Peyer's patch (tissue), 4 donors: ENCODE measurements around the gene RINL.

Source experiments
- CTCF ChIP-seq, 6 experiments: fragments of 450-650 bp in 4 of 6; fragments of 200-600 bp in 2 of 6; sonication (generic) in 1 of 6; IDR thresholded peaks; one replicate each; pipeline ENCODE4 v1.5.1; 2017 to 2019; ENCODE audit warnings: antibody characterized with exemption in 6 of 6, mild to moderate bottlenecking in 3 of 6, moderate library complexity in 1 of 6
- POLR2A ChIP-seq, 2 donors: fragments of 450-650 bp; IDR thresholded peaks; one replicate each; pipeline ENCODE4 v1.5.1; 2017; ENCODE audit warnings: antibody characterized with exemption in 2 of 2, mild to moderate bottlenecking in 2 of 2, moderate library complexity in 2 of 2

- TF ChIP-seq CTCF (IDR thresholded peaks at IDR 0.05) (no peak), POLR2A (IDR thresholded peaks at IDR 0.05) (no peak)
Measured at GRCh38 chr19:38853214-38853613, 24.9 kb downstream of the RINL start.
